AG09309 (cell line): Measurements from ENCODE around the gene UBE2O.

Experiments used
- DNase-seq: peaks from one replicate; pipeline ENCODE4 v3.0.0-alpha.2; 2010; ENCODE audit warnings: low read depth
- H3K4me3 ChIP-seq: 2 replicates; pipeline ENCODE4 v1.5.1; 2011; ENCODE audit warnings: mild to moderate bottlenecking, low read depth, low read length, moderate library complexity; ENCODE audit not compliant: control insufficient read depth
- TF ChIP-seq, protein P1 (sequence below): IDR thresholded peaks from 2 replicates; pipeline ENCODE4 v1.5.1; 2011; ENCODE audit warnings: mild to moderate bottlenecking, low read depth, low read length, inconsistent platforms; ENCODE audit not compliant: insufficient read depth, control insufficient read depth; ENCODE audit errors: missing control alignments

UBE2O gene

DNA sequence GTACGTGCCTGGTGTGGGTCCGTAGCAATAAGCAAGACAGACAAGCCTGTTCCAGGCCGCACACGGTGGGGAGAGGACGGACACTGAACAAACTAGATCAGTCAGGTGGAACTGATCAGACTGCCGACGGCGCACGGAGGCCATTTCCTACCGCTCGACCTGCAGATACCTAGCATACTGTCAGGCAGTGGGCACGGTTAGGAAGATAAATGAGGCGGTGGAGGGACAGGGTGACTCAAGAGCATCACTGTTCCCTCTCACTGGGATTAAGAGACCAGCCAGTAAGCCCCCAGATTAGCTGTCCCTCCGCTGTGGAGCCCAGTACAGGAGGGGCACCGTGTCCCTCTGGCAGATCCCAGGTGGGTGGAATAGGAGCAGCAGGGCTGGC, 19.3 kb upstream of the UBE2O start:
- TF ChIP-seq, protein P1, sequence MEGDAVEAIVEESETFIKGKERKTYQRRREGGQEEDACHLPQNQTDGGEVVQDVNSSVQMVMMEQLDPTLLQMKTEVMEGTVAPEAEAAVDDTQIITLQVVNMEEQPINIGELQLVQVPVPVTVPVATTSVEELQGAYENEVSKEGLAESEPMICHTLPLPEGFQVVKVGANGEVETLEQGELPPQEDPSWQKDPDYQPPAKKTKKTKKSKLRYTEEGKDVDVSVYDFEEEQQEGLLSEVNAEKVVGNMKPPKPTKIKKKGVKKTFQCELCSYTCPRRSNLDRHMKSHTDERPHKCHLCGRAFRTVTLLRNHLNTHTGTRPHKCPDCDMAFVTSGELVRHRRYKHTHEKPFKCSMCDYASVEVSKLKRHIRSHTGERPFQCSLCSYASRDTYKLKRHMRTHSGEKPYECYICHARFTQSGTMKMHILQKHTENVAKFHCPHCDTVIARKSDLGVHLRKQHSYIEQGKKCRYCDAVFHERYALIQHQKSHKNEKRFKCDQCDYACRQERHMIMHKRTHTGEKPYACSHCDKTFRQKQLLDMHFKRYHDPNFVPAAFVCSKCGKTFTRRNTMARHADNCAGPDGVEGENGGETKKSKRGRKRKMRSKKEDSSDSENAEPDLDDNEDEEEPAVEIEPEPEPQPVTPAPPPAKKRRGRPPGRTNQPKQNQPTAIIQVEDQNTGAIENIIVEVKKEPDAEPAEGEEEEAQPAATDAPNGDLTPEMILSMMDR = no peak
- DNase-seq = no peak
- H3K4me3 ChIP-seq = no peak overlapping the region

DNA sequence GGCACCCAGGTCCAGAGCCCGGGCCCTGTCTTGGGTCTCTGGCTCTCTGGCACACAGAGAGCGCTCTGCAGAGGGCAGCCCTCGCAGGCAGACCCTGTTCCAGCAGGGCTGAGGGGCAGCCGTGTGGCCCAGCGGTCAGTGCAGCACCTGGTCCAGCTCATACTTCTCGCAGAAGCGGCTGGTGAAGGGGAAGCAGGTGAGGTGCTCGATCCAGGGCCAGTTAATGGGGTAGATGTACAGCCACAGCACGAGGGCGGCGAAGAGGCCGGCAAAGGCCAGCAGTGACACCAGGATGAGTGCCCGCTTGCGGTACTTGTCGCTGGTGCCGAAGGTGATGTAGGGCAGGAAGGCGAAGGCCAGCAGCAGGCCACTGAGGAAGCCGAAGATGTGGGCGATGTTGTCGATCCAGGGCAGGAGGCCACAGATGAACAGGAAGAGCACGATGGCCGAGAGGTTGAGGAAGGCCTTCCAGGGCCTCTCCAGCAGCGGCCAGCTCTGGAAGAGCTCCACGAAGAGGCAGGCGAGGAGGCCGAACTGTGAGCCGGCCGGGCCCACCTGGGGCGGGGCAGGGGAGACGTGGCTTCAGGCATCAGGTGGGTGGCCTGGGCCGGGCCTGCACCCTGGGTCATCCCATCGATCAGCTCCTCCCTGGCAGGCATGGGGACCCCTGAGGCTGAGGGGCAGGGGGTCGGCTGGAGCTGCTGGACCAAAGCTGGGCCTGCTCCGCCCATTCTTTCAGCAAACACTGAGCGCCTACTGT, 18.7 kb upstream of the UBE2O start:
- TF ChIP-seq, protein P1 = no peak
- DNase-seq = no peak
- H3K4me3 ChIP-seq = no peak overlapping the region

GRCh38 chr17:76469991-76470739, 17.2 kb upstream of the UBE2O start:
- no peak for DNase-seq
- TF ChIP-seq, protein P1 = no peak
- no peak overlapping the region for H3K4me3 ChIP-seq

DNA sequence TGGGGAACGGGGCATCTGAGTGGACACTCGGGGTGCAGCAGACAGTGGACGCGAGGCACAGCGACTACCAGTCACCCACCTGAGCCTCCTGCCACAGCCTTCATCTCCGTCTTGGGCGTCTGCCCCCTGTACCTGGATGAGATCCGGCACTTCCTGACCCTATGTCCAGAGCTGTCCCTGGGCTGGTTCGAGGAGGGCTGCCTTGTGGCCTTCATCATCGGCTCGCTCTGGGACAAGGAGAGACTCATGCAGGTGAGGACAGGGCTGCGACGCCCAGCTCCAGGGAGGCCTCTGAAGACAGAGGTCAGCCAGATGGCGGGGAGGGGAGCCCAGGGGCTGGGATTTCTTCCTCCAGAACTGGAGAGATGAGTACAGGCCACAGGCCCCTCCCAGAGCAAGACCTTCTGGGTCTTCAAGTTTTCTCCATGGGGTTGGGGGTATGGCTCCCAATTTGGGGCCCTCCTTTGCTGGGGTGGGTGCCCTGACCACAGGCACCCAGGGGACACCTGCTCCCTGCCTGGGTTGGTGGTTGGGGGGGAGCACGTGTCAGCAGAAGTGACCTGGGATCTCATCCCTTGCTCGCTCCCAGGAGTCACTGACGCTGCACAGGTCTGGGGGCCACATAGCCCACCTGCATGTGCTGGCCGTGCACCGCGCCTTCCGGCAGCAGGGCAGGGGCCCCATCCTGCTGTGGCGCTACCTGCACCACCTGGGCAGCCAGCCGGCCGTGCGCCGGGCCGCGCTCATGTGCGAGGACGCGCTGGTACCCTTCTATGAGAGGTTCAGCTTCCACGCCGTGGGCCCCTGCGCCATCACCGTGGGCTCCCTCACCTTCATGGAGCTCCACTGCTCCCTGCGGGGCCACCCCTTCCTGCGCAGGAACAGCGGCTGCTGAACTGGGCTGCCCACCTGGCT, 16.4 kb upstream of the UBE2O start:
- no peak overlapping the region for H3K4me3 ChIP-seq
- no peak for DNase-seq
- TF ChIP-seq, protein P1 = no peak

DNA sequence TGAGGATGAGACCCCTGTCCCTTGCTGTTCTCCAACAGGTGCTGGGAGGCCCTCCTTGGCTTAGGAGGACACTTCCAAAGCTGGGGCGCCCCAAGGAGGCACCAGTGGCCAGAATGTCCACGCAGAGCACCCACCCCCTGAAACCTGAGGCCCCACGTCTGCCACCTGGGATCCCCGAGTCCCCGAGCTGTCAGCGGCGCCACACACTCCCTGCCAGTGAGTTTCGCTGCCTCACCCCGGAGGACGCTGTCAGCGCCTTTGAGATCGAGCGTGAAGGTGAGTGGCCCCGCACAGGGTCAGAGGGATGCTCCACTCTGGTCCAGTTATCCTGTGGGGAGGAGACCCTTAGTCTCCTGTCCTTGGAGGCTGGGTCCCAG, 15.7 kb upstream of the UBE2O start:
- TF ChIP-seq, protein P1 = no peak
- no peak for DNase-seq
- no peak overlapping the region for H3K4me3 ChIP-seq
